Fibroblast of pulmonary artery (primary cell): Measurements from ENCODE around the gene ASPG.

ENCODE experiments used
- DNase-seq: peaks from one replicate; pipeline ENCODE4 v3.0.0-alpha.2; 2010; ENCODE audit warnings: low read depth
- H3K4me3 ChIP-seq: replicated peaks from 2 replicates; pipeline ENCODE4 v1.5.1; 2011; ENCODE audit warnings: low read depth, mild to moderate bottlenecking, control low read depth, low read length, moderate library complexity
- TF ChIP-seq, protein P1 (sequence below): IDR thresholded peaks from 2 replicates; pipeline ENCODE4 v1.5.1; 2011; ENCODE audit warnings: mild to moderate bottlenecking, control low read depth, low read length, inconsistent platforms; ENCODE audit errors: missing control alignments

The ASPG gene

DNA sequence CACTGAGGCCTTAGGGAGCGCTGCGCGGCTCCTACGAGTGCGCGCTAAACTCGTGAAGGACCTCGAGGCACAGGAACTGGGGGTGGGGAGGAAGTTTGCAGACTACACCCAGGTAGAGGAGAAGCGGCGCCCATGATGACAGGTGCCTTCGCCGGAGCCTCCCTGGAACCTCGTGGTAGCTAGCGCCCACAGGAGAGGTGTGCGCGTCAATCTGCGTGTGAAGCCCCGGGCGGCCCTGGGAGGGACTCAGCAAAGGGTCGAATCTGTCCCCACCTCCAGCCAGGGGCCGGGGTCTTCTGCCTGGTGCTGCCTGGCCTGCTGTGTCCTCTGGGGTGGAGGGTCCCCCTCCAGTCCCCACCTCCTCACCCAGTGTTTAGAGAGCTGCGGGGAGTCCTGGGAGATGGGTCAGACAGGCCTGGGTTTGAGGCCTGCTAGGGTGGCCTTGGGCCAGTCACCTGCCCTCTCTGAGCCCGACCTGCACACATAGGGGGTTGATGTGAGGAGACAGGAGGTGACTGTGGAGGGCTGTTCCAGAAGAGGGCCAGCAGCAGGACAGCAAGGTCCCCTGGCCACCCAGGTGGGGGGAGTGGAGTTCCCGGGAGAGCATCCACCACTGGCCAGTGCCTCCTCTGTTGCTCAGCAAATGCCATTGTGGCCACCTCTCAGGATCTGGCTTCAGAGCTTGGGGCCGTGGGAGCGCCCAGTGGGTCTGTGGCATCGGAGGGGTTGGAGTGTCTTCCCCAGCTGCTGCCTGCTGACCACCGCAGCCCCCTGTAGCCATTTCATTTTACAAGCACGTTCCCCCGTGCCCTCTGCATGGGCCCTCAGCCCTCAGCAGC, 32.7 kb downstream of the ASPG start:
- DNase-seq, result no peak
- no peak overlapping the region for H3K4me3 ChIP-seq
- TF ChIP-seq, protein P1, sequence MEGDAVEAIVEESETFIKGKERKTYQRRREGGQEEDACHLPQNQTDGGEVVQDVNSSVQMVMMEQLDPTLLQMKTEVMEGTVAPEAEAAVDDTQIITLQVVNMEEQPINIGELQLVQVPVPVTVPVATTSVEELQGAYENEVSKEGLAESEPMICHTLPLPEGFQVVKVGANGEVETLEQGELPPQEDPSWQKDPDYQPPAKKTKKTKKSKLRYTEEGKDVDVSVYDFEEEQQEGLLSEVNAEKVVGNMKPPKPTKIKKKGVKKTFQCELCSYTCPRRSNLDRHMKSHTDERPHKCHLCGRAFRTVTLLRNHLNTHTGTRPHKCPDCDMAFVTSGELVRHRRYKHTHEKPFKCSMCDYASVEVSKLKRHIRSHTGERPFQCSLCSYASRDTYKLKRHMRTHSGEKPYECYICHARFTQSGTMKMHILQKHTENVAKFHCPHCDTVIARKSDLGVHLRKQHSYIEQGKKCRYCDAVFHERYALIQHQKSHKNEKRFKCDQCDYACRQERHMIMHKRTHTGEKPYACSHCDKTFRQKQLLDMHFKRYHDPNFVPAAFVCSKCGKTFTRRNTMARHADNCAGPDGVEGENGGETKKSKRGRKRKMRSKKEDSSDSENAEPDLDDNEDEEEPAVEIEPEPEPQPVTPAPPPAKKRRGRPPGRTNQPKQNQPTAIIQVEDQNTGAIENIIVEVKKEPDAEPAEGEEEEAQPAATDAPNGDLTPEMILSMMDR, result no peak

DNA sequence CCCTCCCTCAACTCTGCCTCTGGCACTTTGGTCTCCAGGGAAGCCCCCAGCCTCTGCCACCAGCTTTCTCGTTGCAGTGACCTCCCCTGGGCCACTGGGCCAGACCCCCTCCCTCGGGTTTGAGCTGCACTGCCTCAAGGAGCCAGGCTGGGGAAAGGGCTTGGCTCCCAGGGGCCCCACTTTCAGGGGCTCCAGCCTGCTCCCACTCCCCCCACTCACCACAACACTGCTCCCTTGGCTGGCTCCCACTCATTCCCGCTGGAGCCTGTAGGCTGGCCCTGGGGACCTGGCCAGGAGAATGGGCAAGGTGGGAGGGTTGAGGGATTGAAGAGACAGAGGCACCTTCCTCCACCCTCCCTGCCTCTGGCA, 33.6 kb downstream of the ASPG start:
- H3K4me3 ChIP-seq, result no peak overlapping the region
- TF ChIP-seq, protein P1, result no peak
- no peak for DNase-seq

DNA sequence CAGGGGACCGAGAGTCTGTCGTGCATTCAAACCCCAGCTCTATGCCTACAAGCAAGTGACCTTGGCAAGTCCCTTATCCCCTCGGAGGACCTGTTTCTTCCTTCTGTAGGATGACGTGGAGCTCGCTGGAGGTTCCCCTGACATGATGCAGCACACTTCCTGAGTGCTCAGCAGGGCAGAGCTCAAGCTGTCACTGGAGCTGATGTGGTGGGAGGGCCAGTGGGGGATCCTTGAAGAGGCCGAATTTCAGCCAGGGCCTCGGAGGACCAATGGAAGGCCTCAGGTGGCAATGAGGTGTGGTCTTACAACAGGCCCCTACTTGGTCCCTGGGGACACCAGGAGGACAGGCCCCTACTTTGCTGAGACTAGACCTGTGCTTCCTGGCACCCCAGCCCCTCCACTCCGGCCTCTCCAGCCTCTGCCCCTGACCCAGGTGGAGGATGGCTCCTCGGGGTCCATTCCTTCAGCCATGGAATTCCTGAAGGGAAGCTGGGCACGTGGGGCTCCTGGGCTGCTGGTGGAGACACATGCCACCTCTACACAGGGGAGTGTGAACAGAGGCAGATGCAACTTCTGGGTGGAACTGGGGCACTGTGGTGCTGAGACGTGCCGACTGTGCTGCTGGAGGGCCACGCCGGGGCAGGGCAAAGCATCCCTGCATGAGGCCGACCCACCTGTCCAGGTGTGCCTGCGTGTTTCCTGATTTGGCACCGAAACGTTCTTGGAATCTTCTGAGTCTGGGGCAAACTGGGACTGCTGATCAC, 34.2 kb downstream of the ASPG start:
- no peak overlapping the region for H3K4me3 ChIP-seq
- no peak for DNase-seq
- TF ChIP-seq, protein P1, result no peak

DNA sequence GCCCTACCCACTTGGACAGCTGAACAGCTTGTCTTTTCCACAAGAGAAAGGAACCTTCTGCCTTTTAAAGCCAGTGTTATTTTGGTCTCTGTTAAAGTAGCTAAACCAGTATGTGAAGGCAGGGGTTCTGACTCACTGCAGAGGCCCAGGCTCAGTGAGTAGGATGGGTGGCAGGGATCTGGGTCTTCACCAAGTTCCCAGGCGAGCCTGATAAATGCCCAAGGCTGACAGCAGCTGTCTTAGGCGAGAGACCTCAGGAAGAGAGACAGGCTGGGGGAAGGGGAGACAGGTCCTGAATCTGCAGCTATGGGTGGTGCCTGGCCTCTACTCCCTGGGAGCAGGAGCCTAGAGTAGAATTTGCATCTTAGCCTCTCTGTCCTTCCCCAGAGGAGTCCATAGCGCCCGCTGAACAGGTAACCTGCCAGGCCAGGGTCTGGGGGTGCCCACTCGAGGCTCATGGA, 34.8 kb downstream of the ASPG start:
- TF ChIP-seq, protein P1, result no peak
- H3K4me3 ChIP-seq, result no peak overlapping the region
- DNase-seq, result no peak

DNA sequence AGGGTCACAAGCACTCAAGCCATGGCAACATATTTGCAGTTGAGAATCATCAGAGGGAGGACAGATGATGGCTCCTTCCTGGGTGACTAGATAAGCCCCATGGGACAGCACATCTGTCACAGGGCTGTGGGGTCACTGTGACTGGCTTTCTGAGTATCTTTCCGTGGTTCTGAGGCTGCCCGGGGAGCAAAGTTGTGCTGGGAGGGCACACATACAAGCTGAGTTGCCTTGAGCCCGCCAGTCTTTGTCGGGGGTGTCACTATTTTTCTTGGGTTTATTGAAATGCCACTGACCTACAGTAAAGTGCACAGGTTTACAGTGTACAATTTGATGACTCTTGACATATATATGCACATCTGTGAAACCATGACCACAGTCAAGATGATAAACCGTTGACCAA, 35.6 kb downstream of the ASPG start:
- no peak overlapping the region for H3K4me3 ChIP-seq
- TF ChIP-seq, protein P1, result no peak
- no peak for DNase-seq

DNA sequence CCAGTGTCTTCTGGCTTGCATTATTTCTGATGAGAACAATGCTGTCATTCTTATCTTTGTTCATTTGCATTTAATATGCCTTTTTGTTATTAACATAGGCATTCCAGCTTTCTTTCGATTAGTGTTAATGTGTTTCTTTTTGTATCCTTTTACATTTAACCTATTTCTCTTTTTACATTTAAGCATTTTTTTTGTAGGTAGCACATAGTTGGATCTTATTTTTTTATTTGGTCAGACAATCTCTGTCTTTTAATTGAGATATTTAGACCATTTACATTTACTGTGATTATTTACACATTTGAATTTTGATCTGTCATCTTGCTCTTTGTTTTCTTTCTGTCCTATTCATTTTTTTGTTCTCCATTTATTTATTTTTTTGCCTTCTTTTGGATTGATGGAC, 38.4 kb downstream of the ASPG start:
- no peak for DNase-seq
- H3K4me3 ChIP-seq, result no peak overlapping the region
- TF ChIP-seq, protein P1, result no peak
